Neural cell (in vitro differentiated cells): ENCODE results near the gene CIRBP. TPM values are rescaled to one million over a fixed set of nuclear protein-coding genes. Genes with fewer than 3 reads are reported as not detected.

Experiments
- H2AFZ ChIP-seq: fragments of 200-600, 300-800 bp; sonication (generic), shearing (Covaris generic); 2 replicates; pipeline ENCODE4 v1.6.0; 2014; ENCODE audit warnings: low read depth, mild to moderate bottlenecking, antibody characterized with exemption, low read length, moderate library complexity
- H3F3A ChIP-seq: fragments of 200-600 bp; shearing (Covaris generic); 2 replicates; pipeline ENCODE4 v1.6.1; 2016; ENCODE audit warnings: mild to moderate bottlenecking, moderate library complexity, mixed read lengths, antibody characterized with exemption, low read length; ENCODE audit not compliant: insufficient read depth, poor library complexity, severe bottlenecking
- H3K27ac ChIP-seq: fragments of 200-600, 300-800 bp; sonication (generic), shearing (Covaris generic); 2 replicates; pipeline ENCODE4 v1.5.1; 2014; ENCODE audit warnings: mild to moderate bottlenecking, low read length, moderate library complexity
- H3K27me3 ChIP-seq: fragments of 300-800, 200-600 bp; sonication (generic), shearing (Covaris generic); 2 replicates; pipeline ENCODE4 v1.6.0; 2014; ENCODE audit warnings: mild to moderate bottlenecking, low read depth, low read length, moderate library complexity; ENCODE audit not compliant: insufficient read depth
- H3K36me3 ChIP-seq: fragments of 300-800, 200-600 bp; sonication (generic), shearing (Covaris generic); 2 replicates; pipeline ENCODE4 v1.5.1; 2014; ENCODE audit warnings: mild to moderate bottlenecking, antibody characterized with exemption, low read length, moderate library complexity; ENCODE audit not compliant: insufficient read depth
- H3K4me2 ChIP-seq: fragments of 300-800, 200-600 bp; sonication (generic), shearing (Covaris generic); 2 replicates; pipeline ENCODE4 v1.6.0; 2014; ENCODE audit warnings: mild to moderate bottlenecking, low read length
- H3K4me3 ChIP-seq: fragments of 300-800, 200-600 bp; sonication (generic), shearing (Covaris generic); 2 replicates; pipeline ENCODE4 v1.5.1; 2014; ENCODE audit warnings: mild to moderate bottlenecking, low read length, moderate library complexity
- H3K79me2 ChIP-seq: fragments of 200-600 bp; shearing (Covaris generic); replicated peaks from 2 replicates; pipeline ENCODE4 v1.6.0; 2014; ENCODE audit warnings: mild to moderate bottlenecking, low read length, moderate library complexity; ENCODE audit not compliant: insufficient read depth
- H3K9ac ChIP-seq: fragments of 300-800, 200-600 bp; sonication (generic), shearing (Covaris generic); 2 replicates; pipeline ENCODE4 v1.6.1; 2016; ENCODE audit warnings: mild to moderate bottlenecking, low read length, mixed read lengths
- H3K9me2 ChIP-seq: fragments of 200-600 bp; shearing (Covaris generic); 2 replicates; pipeline ENCODE4 v1.6.1; 2016; ENCODE audit warnings: mild to moderate bottlenecking, low read length, mixed read lengths; ENCODE audit not compliant: insufficient read depth
- H3K9me3 ChIP-seq: fragments of 200-600, 300-800 bp; sonication (generic), shearing (Covaris generic); 2 replicates; pipeline ENCODE4 v1.6.1; 2016; ENCODE audit warnings: mild to moderate bottlenecking, mixed run types, low read length, moderate library complexity, mixed read lengths
- H4K20me1 ChIP-seq: fragments of 200-600 bp; shearing (Covaris generic); 2 replicates; pipeline ENCODE4 v1.6.1; 2016; ENCODE audit warnings: mild to moderate bottlenecking, mixed run types; ENCODE audit not compliant: insufficient read depth
- EP300 ChIP-seq: fragments of 450-650 bp; conservative IDR thresholded peaks from 2 replicates; pipeline ENCODE4 v1.6.1; 2014; ENCODE audit warnings: antibody characterized with exemption, mild to moderate bottlenecking, moderate library complexity; ENCODE audit not compliant: poor library complexity, severe bottlenecking
- EZH2 ChIP-seq: fragments of 200-600, 300-800 bp; shearing (Covaris generic), sonication (generic); IDR thresholded peaks from 2 replicates; pipeline ENCODE4 v1.6.1; 2014; ENCODE audit warnings: antibody characterized with exemption, low read length, borderline replicate concordance, mild to moderate bottlenecking; ENCODE audit not compliant: insufficient read depth, poor library complexity, severe bottlenecking
- MXI1 ChIP-seq: fragments of 450-650 bp; conservative IDR thresholded peaks from 2 replicates; pipeline ENCODE4 v1.6.1; 2014; ENCODE audit warnings: antibody characterized with exemption, mild to moderate bottlenecking; ENCODE audit not compliant: poor library complexity, severe bottlenecking
- POLR2AphosphoS5 ChIP-seq: IDR thresholded peaks from 2 replicates; pipeline ENCODE4 v1.6.1; 2012
- RAD21 ChIP-seq: fragments of 450-650 bp; conservative IDR thresholded peaks from 2 replicates; pipeline ENCODE4 v1.6.1; 2014; ENCODE audit warnings: antibody characterized with exemption, mild to moderate bottlenecking, moderate library complexity
- SMC3 ChIP-seq: fragments of 450-650 bp; conservative IDR thresholded peaks from 2 replicates; pipeline ENCODE4 v1.6.1; 2014; ENCODE audit warnings: antibody characterized with exemption, mild to moderate bottlenecking, moderate library complexity; ENCODE audit not compliant: poor library complexity
- TAF1 ChIP-seq: IDR thresholded peaks from 2 replicates; pipeline ENCODE4 v1.6.1; 2012; ENCODE audit warnings: low read depth
- polyA plus RNA-seq: library from polyadenylated mRNA; depleted of rRNA; stranded (reverse); fragments of >200 nt; gene quantifications from 2 replicates; pipeline ENCODE4 v1.2.3, GENCODE V29; 2014
- TF ChIP-seq, protein P1 (sequence below): fragments of 450-650 bp; IDR thresholded peaks from 2 replicates; pipeline ENCODE4 v1.5.1; 2014; ENCODE audit warnings: antibody characterized with exemption, mild to moderate bottlenecking, moderate library complexity; ENCODE audit not compliant: poor library complexity, severe bottlenecking
- TF ChIP-seq, protein P2 (sequence below): IDR thresholded peaks from 2 replicates; pipeline ENCODE4 v1.6.1; 2012; ENCODE audit warnings: borderline replicate concordance

Gene CIRBP
- polyA plus RNA-seq, 1 donor from 2014 or later, result 1,663 TPM

DNA sequence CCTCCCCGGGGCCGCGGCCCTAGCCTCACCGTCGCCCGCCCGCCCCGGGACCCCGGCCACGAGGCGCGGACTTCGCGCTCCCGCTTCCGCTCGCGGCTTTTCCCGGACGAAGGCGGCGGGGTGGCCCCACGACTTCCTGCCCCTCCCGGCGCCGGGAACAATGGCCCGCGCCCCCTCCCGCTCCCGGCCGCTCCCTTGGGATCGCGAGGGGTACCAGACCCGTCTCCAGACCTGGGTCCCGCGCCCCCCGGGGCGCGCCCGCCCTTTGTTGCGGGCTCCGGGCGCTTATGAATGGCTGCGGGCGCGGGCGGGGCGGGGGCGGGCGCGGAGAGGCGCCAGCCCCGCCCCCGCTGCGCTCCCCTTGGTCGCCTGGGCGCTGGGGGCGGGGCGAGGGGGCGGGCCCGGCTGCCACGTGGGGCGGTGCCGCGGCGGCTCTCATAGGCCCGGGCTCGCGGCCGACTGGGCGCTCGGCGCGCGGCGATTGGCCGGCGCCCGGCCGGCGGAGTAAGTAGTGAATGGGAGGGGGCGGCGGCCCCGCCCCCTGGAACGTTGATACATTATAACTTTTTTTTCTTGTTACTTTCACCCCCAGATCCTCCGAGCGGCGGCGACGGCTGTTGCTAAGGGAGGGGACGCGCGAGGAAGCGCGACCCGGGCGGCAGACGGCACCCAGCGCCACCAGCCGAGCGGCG is 19.7 kb upstream of the CIRBP start:
- Histone ChIP-seq H3K9me2 (no peaks in the 10 kb centered on the region), H3K4me2 (no peak overlapping the region), H3K27me3 (no peaks in the 10 kb centered on the region), H2AFZ (no peak overlapping the region), H3K79me2 (peaks cover 47% of the 10 kb centered on the region), H3K9ac (peak overlapping the region; percentile 99), H3K36me3 (no peaks in the 10 kb centered on the region), H4K20me1 (peaks cover 4% of the 10 kb centered on the region), H3K9me3 (no peaks in the 10 kb centered on the region), H3K4me3 (peak overlapping the region; percentile 93), H3K27ac (peak overlapping the region; percentile 98), H3F3A (no peaks in the 10 kb centered on the region)
- TF ChIP-seq RAD21, result no peak
- peak; percentile 69 for TF ChIP-seq TAF1
- no peak for TF ChIP-seq EZH2
- TF ChIP-seq, protein P1, sequence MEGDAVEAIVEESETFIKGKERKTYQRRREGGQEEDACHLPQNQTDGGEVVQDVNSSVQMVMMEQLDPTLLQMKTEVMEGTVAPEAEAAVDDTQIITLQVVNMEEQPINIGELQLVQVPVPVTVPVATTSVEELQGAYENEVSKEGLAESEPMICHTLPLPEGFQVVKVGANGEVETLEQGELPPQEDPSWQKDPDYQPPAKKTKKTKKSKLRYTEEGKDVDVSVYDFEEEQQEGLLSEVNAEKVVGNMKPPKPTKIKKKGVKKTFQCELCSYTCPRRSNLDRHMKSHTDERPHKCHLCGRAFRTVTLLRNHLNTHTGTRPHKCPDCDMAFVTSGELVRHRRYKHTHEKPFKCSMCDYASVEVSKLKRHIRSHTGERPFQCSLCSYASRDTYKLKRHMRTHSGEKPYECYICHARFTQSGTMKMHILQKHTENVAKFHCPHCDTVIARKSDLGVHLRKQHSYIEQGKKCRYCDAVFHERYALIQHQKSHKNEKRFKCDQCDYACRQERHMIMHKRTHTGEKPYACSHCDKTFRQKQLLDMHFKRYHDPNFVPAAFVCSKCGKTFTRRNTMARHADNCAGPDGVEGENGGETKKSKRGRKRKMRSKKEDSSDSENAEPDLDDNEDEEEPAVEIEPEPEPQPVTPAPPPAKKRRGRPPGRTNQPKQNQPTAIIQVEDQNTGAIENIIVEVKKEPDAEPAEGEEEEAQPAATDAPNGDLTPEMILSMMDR, result no peak
- peak; percentile 49 for TF ChIP-seq EP300
- TF ChIP-seq SMC3, result no peak
- peak; percentile 28 for TF ChIP-seq MXI1
- TF ChIP-seq POLR2AphosphoS5, result peak; percentile 96
- TF ChIP-seq, protein P2, sequence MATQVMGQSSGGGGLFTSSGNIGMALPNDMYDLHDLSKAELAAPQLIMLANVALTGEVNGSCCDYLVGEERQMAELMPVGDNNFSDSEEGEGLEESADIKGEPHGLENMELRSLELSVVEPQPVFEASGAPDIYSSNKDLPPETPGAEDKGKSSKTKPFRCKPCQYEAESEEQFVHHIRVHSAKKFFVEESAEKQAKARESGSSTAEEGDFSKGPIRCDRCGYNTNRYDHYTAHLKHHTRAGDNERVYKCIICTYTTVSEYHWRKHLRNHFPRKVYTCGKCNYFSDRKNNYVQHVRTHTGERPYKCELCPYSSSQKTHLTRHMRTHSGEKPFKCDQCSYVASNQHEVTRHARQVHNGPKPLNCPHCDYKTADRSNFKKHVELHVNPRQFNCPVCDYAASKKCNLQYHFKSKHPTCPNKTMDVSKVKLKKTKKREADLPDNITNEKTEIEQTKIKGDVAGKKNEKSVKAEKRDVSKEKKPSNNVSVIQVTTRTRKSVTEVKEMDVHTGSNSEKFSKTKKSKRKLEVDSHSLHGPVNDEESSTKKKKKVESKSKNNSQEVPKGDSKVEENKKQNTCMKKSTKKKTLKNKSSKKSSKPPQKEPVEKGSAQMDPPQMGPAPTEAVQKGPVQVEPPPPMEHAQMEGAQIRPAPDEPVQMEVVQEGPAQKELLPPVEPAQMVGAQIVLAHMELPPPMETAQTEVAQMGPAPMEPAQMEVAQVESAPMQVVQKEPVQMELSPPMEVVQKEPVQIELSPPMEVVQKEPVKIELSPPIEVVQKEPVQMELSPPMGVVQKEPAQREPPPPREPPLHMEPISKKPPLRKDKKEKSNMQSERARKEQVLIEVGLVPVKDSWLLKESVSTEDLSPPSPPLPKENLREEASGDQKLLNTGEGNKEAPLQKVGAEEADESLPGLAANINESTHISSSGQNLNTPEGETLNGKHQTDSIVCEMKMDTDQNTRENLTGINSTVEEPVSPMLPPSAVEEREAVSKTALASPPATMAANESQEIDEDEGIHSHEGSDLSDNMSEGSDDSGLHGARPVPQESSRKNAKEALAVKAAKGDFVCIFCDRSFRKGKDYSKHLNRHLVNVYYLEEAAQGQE, result peak; percentile 81

DNA sequence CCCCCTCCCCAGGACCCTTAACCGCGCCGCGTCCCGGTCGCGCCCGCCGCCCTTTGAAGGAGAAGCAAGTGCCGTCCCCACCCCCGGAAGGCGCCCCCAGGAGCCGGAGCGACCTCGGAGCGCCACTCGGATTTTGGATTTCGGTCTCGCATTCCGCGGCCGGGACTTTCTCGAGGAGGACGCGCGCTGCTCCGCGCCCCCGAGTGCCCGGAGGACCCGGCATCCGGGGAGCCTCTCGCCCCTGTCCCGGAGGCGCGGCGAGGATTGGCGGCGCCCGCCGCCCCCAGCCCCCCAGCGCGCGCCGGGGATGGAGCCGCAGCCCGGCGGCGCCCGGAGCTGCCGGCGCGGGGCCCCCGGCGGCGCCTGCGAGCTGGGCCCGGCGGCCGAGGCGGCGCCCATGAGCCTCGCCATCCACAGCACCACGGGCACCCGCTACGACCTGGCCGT is 19.1 kb upstream of the CIRBP start:
- Histone ChIP-seq H3K9me2 (no peaks in the 10 kb centered on the region), H3K9ac (peak overlapping the region; percentile 99), H3K36me3 (no peaks in the 10 kb centered on the region), H3K4me2 (no peak overlapping the region), H3K27me3 (no peaks in the 10 kb centered on the region), H3K9me3 (no peaks in the 10 kb centered on the region), H2AFZ (no peak overlapping the region), H4K20me1 (peaks cover 4% of the 10 kb centered on the region), H3K27ac (peak overlapping the region; percentile 98), H3F3A (no peaks in the 10 kb centered on the region), H3K79me2 (peaks cover 52% of the 10 kb centered on the region), H3K4me3 (peak overlapping the region; percentile 93)
- TF ChIP-seq, protein P2, result peak; percentile 49
- TF ChIP-seq RAD21 (peak; percentile 14), EP300 (no peak), TAF1 (peak; percentile 22)
